Left renal pelvis (tissue), 4 donors: ENCODE measurements around the gene NENF. TPM values are rescaled to one million over a fixed set of nuclear protein-coding genes. Genes with fewer than 3 reads are reported as not detected.
"Not testable (repeated sequence)": the region's sequence is repeated elsewhere in the genome, so short reads cannot be mapped to it uniquely, and the experiment has no call there.

Source experiments
- DNase-seq, 4 donors: peaks; one replicate each; pipeline ENCODE4 v3.0.0-alpha.2; 2013; ENCODE audit warnings: low read depth in 4 of 4, low spot score in 3 of 4
- polyA plus RNA-seq, 4 donors: library from polyadenylated mRNA; unstranded; fragments of 120-200 nt; gene quantifications; one replicate each; pipeline ENCODE4 v1.2.1, GENCODE V29; 2013; ENCODE audit not compliant: insufficient read length in 4 of 4

NENF gene
- polyA plus RNA-seq, 4 donors: 36.9 to 83.7 (median 41.1) TPM

- no peak for DNase-seq
Observed at GRCh38 chr1:212457740-212458338, 25.1 kb downstream of the NENF start.

- DNase-seq: no peak
Observed at GRCh38 chr1:212458817-212459216, 26.1 kb downstream of the NENF start.

GRCh38 chr1:212459656-212460055 is 26.9 kb downstream of the NENF start:
- no peak for DNase-seq

- no peak for DNase-seq
Observed at GRCh38 chr1:212460376-212460775, 27.7 kb downstream of the NENF start.

GRCh38 chr1:212461916-212462660 is 29.4 kb downstream of the NENF start:
- DNase-seq: no peak

GRCh38 chr1:212463565-212464285 is 31.0 kb downstream of the NENF start:
- no peak for DNase-seq

GRCh38 chr1:212465311-212465710 is 32.6 kb downstream of the NENF start:
- DNase-seq: no peak

- no peak for DNase-seq
Observed at GRCh38 chr1:212466437-212466836, 33.7 kb downstream of the NENF start.

GRCh38 chr1:212466898-212467650 is 34.4 kb downstream of the NENF start:
- no peak for DNase-seq

GRCh38 chr1:212467843-212468482 is 35.2 kb downstream of the NENF start:
- no peak for DNase-seq

- DNase-seq: no peak
Observed at GRCh38 chr1:212470059-212470458, 37.3 kb downstream of the NENF start.

GRCh38 chr1:212471286-212471685 is 38.6 kb downstream of the NENF start:
- no peak for DNase-seq

GRCh38 chr1:212471891-212472675 is 39.4 kb downstream of the NENF start:
- no peak for DNase-seq

GRCh38 chr1:212473729-212474128 is 41.0 kb downstream of the NENF start:
- no peak for DNase-seq

GRCh38 chr1:212475151-212475550 is 42.4 kb downstream of the NENF start:
- no peak for DNase-seq

GRCh38 chr1:212475831-212476230 is 43.1 kb downstream of the NENF start:
- not testable (repeated sequence) for DNase-seq

GRCh38 chr1:212477014-212477679 is 44.4 kb downstream of the NENF start:
- peak; percentile 50 to 76 (median 69) for DNase-seq

- DNase-seq: no peak
Observed at GRCh38 chr1:212477680-212478466, 45.2 kb downstream of the NENF start.
